Measurements from ENCODE around the gene UAP1L1. TPM values are rescaled to one million over a fixed set of nuclear protein-coding genes. Genes with fewer than 3 reads are reported as not detected.

UAP1L1 gene, protein sequence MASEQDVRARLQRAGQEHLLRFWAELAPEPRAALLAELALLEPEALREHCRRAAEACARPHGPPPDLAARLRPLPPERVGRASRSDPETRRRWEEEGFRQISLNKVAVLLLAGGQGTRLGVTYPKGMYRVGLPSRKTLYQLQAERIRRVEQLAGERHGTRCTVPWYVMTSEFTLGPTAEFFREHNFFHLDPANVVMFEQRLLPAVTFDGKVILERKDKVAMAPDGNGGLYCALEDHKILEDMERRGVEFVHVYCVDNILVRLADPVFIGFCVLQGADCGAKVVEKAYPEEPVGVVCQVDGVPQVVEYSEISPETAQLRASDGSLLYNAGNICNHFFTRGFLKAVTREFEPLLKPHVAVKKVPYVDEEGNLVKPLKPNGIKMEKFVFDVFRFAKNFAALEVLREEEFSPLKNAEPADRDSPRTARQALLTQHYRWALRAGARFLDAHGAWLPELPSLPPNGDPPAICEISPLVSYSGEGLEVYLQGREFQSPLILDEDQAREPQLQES
- total RNA-seq = 10 to 100 TPM in 1 of 4 donors, 1 to 10 TPM in 3; 4.9 to 15.7 (median 6.6) TPM

DNA sequence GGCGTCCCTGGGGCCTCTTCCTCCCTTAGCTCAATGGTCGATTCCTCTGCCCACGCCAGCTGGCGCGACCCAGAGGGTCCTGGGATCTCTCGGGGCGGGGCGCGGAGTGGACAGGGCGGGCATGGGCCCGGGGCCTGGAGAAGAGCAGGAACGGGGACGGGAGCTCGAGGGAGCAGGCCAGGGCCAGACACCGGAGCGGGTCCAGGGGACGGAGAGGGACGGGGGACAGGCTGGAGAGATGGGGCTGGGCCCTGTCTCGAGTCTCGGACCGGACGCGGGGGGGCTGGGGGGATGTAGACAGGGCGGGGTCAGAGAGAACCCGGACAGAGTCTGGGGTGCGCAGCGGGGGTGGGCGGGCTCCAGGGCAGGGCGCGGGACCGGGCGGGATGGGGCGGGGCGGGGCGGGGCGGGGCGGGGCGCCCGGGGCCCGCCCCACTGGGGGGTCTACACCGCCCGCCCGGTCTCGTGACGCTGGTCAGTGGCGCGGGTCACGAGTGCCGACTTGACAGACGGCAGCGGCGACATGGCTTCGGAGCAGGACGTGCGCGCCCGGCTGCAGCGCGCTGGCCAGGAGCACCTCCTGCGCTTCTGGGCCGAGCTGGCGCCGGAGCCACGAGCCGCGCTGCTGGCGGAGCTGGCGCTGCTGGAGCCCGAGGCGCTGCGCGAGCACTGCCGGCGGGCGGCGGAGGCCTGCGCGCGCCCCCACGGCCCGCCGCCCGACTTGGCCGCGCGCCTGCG, at the start of gene UAP1L1:
TSS of gene UAP1L1 (plus strand) at position 508 of the 738 bp plus-strand sequence. CDS start at position 524, 16 bp downstream.
- Histone ChIP-seq H3K9me3 (no peaks in the 10 kb centered on the region), H3K27me3 (no peaks in the 10 kb centered on the region), H3K4me3 (peak within 1 kb of the TSS; percentile 56 to 75 (median 72)), H3K27ac (peak within 1 kb of the TSS; percentile 43 to 82 (median 68)), H3K36me3 (peaks cover 0 to 19% (median 0%) of the 10 kb centered on the region in 3 donors), H3K4me1 (peaks cover 4 to 35% (median 12%) of the 10 kb centered on the region in 4 donors)
- peak; percentile 74 to 90 (median 87) for DNase-seq
- TF ChIP-seq, protein P1, sequence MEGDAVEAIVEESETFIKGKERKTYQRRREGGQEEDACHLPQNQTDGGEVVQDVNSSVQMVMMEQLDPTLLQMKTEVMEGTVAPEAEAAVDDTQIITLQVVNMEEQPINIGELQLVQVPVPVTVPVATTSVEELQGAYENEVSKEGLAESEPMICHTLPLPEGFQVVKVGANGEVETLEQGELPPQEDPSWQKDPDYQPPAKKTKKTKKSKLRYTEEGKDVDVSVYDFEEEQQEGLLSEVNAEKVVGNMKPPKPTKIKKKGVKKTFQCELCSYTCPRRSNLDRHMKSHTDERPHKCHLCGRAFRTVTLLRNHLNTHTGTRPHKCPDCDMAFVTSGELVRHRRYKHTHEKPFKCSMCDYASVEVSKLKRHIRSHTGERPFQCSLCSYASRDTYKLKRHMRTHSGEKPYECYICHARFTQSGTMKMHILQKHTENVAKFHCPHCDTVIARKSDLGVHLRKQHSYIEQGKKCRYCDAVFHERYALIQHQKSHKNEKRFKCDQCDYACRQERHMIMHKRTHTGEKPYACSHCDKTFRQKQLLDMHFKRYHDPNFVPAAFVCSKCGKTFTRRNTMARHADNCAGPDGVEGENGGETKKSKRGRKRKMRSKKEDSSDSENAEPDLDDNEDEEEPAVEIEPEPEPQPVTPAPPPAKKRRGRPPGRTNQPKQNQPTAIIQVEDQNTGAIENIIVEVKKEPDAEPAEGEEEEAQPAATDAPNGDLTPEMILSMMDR (IDR thresholded peaks at IDR 0.05) = no peak
- TF ChIP-seq POLR2A (IDR thresholded peaks at IDR 0.05) = no peak

DNA sequence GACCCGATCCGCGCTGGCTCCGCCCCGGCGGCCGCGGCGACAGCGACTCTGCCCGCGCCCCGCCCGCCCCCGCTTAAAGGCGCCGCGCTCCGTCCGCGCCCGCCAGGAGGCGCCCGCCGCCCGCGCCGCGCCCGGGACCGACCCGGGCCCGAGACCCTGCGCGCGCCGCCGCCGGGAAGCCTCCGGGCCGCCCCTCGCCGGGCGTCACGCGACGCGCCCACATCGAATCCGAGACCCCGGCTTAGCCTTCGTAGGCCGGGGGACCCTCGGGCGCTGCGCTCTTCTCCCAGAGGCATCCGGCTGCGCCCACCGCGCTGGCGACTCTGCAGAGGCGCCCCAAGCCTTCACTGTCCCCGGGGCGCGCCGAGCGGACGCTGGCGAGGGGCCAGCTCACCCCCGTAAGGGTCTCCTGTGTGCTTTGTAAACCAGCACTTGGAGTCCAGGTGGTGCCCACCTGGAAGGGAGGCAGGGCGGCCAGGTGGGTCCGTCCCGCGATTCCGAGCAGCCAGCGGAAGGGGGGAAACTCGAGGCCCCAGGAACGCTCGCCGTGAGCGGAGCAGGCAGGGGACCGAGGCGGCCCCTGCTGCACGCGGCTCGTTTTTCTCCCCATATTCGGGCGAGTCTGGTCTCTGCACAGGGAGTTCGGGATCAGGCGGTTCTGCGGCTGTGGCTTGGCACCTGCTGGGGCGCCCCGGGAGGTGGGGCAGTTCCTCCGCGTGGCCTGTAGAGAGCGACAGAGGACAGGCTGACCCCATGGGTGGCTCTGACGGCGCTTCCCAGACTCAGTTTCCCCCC, 48.9 kb upstream of the UAP1L1 start:
- Histone ChIP-seq H3K4me3 (peak overlapping the region; percentile 50 to 86 (median 74)), H3K36me3 (no peaks in the 10 kb centered on the region), H3K27me3 (no peaks in the 10 kb centered on the region), H3K4me1 (peaks cover 14 to 71% (median 48%) of the 10 kb centered on the region in 4 donors), H3K27ac (peak overlapping the region; percentile 53 to 78 (median 70)), H3K9me3 (no peaks in the 10 kb centered on the region)
- peak; percentile 75 to 87 (median 85) for DNase-seq
- TF ChIP-seq, protein P1 (IDR thresholded peaks at IDR 0.05) = peak; percentile 46 to 68 (median 62)
- no peak for TF ChIP-seq POLR2A (IDR thresholded peaks at IDR 0.05)

DNA sequence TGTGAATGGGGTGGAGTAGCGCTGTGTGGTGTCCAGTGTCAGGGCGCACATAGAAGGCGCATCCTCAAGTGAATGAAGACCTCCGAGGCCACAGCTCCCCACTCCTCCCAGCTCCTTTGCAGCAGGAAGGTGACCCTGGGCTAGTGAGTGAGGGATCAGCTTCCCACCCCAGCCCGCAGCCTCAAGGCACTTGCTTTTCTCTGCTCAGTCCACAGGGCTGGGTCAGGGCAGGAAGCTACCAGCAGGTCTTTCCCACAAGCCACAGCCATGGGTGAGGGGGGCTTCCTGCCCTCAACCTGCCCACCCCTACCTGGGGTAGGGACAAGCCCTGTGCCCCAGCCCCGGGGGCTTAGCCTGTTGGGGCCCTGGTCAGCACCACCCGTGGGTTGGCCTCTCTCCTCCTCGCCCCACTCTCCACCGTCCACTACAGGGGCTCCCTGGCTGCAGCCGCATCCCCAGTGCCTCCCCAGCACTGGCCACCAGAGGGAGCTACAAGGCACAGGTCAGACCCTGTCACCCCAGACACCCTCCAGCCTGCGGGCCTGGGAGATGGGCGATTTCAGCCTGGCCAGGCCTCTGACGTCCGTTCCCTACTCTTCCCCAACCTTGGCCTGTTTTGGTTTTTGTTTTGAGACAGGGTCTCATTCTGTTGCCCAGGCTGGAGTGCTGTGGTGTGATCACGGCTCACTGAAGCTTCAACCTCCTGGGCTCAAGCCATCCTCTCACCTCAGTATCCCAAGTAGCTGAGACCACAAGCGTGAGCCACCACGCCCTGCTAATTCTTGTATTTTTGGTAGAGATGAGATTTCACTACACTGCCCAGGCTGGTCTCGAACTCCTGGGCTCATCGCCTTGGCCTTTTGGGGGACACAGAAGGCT, 48.0 kb upstream of the UAP1L1 start:
- Histone ChIP-seq H3K4me3 (peak overlapping the region; percentile 50 to 86 (median 74)), H3K27ac (peak overlapping the region in 3 of 4 donors; percentile 69 to 78 (median 72)), H3K36me3 (no peaks in the 10 kb centered on the region), H3K4me1 (peaks cover 14 to 67% (median 49%) of the 10 kb centered on the region in 4 donors), H3K9me3 (no peaks in the 10 kb centered on the region), H3K27me3 (no peaks in the 10 kb centered on the region)
- TF ChIP-seq, protein P1 (IDR thresholded peaks at IDR 0.05) = peak; percentile 68 to 84 (median 78)
- no peak for TF ChIP-seq POLR2A (IDR thresholded peaks at IDR 0.05)
- DNase-seq = peak; percentile 82 to 91 (median 85)

DNA sequence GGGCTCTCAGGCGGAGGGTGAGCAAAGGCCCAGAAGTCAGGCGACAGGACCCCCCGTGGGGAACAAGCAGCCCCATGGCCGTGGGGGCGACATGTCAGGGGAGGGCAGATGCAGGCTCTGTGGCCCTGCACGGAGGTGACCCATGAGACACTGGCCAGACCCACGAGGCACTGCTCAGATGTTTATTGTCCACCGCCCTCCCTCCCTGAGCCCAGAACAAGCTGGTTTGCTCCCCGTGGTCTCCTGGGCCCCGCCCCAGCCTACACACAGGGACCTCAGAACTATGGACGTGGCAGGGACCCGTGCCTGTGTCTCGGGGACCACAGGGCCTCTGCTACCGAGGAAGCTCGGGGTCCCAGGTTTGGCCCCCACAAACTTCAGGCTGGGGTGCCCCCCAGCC, 47.3 kb upstream of the UAP1L1 start:
- Histone ChIP-seq H3K27me3 (no peaks in the 10 kb centered on the region), H3K4me1 (peaks cover 14 to 73% (median 56%) of the 10 kb centered on the region in 4 donors), H3K27ac (peak overlapping the region in 1 of 4 donors; percentile 78), H3K4me3 (peak overlapping the region in 1 of 4 donors; percentile 24), H3K9me3 (no peaks in the 10 kb centered on the region), H3K36me3 (no peaks in the 10 kb centered on the region)
- no peak for DNase-seq
- TF ChIP-seq POLR2A (IDR thresholded peaks at IDR 0.05) = no peak
- TF ChIP-seq, protein P1 (IDR thresholded peaks at IDR 0.05) = no peak
